HG03378 (cell line): ENCODE measurements around the gene CLEC18C.
"Not testable (repeated sequence)": the region's sequence is repeated elsewhere in the genome, so short reads cannot be mapped to it uniquely, and the experiment has no call there.

Experiments used
- ATAC-seq: cut with Tn5 transposase; IDR thresholded peaks from one replicate; pipeline ENCODE4 v1.9.1; 2021; ENCODE audit warnings: mild to moderate bottlenecking, moderate library complexity; ENCODE audit not compliant: unreplicated experiment

The CLEC18C gene

GRCh38 chr16:70204010-70204409 lies 30.4 kb downstream of the CLEC18C start:
- ATAC-seq = not testable (repeated sequence)

GRCh38 chr16:70204668-70205405 lies 31.2 kb downstream of the CLEC18C start:
- not testable (repeated sequence) for ATAC-seq

GRCh38 chr16:70206382-70206781 lies 32.8 kb downstream of the CLEC18C start:
- not testable (repeated sequence) for ATAC-seq

- ATAC-seq = not testable (repeated sequence)
Measured at GRCh38 chr16:70218586-70218985, 45.0 kb downstream of the CLEC18C start.

GRCh38 chr16:70222574-70222973 lies 49.0 kb downstream of the CLEC18C start:
- not testable (repeated sequence) for ATAC-seq

- not testable (repeated sequence) for ATAC-seq
Measured at GRCh38 chr16:70223216-70223615, 49.6 kb downstream of the CLEC18C start.

- ATAC-seq = not testable (repeated sequence)
Measured at GRCh38 chr16:70223971-70224513, 50.5 kb downstream of the CLEC18C start.

- not testable (repeated sequence) for ATAC-seq
Measured at GRCh38 chr16:70224645-70225044, 51.1 kb downstream of the CLEC18C start.

- ATAC-seq = not testable (repeated sequence)
Measured at GRCh38 chr16:70225430-70225829, 51.8 kb downstream of the CLEC18C start.

- ATAC-seq = not testable (repeated sequence)
Measured at GRCh38 chr16:70226024-70226423, 52.4 kb downstream of the CLEC18C start.

GRCh38 chr16:70231831-70232230 lies 58.2 kb downstream of the CLEC18C start:
- not testable (repeated sequence) for ATAC-seq
